GM12801 (cell line): ENCODE measurements around the gene NOC4L.

Source experiments
- TF ChIP-seq, protein P1 (sequence below): IDR thresholded peaks from one replicate; pipeline ENCODE4 v1.5.1; 2011; ENCODE audit warnings: control low read depth; ENCODE audit not compliant: insufficient read length; ENCODE audit errors: extremely low read depth

The NOC4L gene

DNA sequence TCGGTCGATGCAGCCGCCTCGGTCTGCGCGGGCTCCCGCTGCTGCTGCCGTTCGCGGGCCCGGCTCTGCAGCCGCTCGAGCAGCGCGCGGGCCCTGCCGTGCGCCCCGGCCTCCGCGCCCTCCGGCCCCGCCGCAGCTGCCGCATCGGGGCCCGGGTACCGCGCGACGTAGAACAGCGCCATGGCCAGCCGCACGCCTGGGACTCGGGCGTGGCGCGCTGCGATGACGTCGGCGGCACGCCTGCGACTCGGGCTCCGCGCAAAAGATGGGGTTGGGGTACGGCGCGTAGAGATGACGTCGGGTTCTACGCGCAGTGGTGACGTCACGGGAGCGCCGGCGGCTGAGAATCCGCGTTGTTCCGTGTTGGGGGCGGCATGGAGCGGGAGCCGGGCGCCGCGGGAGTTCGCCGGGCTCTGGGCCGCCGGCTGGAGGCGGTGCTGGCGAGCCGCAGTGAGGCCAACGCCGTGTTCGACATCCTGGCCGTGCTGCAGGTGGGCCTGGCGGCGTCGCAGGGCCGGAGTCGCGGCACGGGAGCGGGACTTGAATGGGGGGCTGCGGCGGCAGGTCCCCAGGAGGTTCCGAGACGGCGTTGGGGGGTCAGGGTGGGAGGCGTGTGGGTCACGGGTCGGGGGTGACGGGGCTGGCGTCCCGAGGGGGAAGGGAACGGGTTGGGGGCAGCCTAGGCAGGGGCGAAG, at the start of gene NOC4L, which contains the start of gene DDX51:
TSS of gene NOC4L (plus strand) at position 343 of the 695 bp plus-strand sequence. CDS start at position 375, 32 bp downstream.
TSS of gene DDX51 (minus strand) at position 205 of the 695 bp plus-strand sequence. CDS start at position 182, 23 bp downstream.
- TF ChIP-seq, protein P1, sequence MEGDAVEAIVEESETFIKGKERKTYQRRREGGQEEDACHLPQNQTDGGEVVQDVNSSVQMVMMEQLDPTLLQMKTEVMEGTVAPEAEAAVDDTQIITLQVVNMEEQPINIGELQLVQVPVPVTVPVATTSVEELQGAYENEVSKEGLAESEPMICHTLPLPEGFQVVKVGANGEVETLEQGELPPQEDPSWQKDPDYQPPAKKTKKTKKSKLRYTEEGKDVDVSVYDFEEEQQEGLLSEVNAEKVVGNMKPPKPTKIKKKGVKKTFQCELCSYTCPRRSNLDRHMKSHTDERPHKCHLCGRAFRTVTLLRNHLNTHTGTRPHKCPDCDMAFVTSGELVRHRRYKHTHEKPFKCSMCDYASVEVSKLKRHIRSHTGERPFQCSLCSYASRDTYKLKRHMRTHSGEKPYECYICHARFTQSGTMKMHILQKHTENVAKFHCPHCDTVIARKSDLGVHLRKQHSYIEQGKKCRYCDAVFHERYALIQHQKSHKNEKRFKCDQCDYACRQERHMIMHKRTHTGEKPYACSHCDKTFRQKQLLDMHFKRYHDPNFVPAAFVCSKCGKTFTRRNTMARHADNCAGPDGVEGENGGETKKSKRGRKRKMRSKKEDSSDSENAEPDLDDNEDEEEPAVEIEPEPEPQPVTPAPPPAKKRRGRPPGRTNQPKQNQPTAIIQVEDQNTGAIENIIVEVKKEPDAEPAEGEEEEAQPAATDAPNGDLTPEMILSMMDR: no peak

DNA sequence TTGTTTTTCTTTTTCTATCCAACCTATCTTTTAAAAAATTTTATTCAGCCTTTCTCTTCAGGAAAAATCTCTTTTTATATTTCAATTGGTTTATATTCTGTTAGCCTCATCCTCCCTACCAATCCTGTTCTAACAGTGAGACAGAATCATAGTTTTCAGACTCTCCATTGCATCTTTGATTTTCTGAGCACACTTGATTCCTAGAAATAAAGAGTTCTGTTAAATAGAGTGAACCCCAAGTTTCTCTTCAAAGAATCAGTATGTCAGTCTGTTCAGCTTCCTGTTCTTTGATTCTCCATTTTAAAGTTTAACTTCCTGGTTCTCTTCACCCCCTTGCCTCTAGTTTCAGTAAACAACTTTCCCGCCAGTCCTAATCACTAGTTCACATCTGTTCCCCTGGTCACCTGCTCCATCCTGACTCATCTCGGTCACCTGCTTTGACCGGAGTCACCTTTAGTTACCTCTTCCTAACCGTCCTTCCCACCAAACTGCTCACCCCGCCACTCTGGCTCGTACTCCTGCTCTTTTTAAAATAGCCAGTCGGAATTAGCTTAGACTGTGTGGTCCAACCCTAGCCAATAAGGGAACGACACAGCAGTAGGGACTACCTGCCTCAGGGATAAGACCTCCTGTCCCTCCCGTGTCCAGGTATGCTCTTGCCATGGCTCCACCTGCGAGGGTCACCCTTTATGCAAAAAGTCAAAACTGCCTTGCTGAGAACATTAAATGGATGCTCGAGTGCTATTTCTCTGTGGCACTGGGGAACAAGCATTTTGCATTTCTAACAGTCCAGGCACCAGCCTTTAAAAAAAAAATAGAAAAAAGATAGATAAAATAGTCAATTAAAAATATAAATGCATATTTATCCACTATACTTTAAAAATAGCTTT, 48.5 kb upstream of the NOC4L start:
- TF ChIP-seq, protein P1: no peak

DNA sequence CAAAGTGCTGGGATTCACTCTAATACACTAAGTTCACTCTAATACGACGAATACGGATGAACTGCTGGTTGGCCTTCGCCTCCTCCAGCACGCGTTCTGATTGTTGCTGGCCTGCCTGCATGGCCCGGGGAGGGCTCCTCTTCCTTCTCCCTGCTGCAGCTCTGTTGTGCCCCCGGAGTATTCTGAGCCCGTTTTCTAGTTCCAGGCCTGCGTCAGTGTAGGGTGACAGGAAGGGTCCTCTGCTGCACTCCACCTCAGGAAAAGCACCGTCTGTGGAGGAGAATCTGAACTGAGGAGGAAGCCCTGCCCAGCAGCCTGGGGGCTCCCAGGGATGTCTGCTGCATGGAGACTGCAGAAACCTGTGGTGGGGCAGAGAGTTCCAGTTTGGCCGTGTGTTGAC, 44.5 kb upstream of the NOC4L start:
- TF ChIP-seq, protein P1: no peak

DNA sequence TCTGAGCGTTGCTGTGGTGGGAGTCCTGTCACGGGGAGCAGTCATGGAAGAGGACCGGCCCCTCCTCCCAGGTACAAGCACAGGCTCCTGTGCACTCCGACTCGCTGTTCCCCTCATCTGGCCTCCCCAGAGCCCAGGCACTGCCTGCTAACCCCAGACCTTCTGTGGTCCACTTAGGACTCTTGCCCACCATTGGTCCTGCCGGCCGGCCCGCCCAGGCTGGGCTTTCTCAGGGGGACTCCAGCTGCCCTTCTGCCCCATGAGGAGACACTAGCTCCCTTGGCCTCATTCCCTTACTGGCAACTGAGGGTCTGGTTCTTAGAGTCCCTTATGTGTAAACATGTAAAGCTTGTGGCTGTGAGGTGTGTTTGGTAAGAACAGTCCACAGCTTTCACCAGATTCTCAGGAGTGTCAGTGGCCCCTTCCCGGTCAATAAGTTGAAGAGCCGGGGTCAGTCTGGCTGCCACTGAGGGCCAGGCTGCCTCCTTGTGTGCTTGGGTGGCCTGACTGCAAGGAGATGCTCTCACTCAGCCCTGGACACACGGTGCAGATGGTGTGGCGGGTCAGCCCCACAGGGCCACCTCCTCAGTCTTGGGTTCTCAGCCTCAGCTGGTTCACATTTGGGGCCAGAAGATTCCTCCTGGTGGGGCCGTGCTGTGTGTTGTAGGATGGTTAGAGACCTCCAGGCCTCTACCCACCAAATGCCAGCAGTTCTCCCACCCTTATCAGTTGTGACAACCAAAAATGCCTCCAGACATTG, 43.8 kb upstream of the NOC4L start:
- TF ChIP-seq, protein P1: no peak

DNA sequence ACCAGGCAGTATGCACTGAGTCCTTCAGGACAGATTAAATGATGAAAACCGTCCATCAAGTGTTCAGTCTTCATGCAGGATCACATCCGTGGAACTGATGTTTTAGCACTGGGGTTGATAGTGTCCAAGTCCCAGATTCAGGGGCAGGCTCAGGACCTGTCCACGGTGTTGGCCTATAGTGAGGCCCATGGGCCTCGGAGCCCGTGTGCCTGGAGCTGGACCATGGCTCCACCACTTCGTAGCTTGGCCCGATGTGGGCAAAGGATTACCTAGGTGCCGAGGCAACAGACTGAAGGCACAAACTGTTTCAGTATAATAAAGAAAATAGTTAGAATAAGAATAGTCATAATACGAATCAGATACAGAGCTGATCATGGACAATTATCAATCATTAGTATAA, 42.0 kb upstream of the NOC4L start:
- TF ChIP-seq, protein P1: no peak

DNA sequence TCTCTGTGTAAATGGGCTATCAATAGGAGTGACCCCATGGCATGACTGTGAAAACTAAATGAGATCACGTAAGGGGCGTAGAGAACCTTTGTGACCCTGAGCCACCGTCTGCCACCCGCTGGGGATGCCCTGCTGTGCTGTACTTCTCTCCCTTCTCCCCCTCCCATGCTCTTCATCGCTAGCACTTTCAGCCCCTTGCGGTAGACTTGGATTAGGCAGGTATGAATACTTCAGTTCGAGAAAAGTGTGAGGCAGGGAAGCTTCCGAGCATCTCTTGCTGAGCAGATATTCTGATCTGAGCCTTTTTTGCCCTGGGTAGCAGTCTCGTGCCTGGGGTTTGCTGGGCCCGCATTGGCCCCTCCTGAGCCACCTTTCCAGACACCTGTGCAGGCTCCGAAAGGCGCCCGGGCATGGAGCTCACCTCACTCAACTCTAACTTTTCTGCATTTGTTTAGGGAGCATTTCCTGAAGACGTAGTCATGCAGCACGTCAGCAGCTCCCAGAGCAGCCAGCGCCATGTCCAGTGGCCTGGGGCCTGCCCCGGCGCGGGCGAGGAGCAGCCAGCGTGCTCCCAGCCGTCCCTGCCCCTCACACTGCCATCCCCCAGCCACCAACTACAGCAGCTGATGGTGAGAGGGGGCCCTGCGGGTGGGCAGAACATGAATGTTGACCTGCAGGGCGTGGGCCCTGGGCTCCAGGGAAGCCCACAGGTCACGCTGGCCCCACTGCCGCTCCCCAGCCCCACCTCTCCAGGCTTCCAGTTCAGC, 40.5 kb upstream of the NOC4L start:
- TF ChIP-seq, protein P1: no peak
